SH-SY5Y (cell line): ENCODE measurements around the gene WDR7.

Experiments
- GATA2 ChIP-seq: IDR thresholded peaks from 2 replicates; pipeline ENCODE4 v1.6.1; 2011; ENCODE audit warnings: mild to moderate bottlenecking, low read depth, low read length
- GATA3 ChIP-seq: IDR thresholded peaks from 2 replicates; pipeline ENCODE4 v1.6.1; 2011; ENCODE audit warnings: low read depth, mild to moderate bottlenecking, low read length, moderate library complexity

DNA sequence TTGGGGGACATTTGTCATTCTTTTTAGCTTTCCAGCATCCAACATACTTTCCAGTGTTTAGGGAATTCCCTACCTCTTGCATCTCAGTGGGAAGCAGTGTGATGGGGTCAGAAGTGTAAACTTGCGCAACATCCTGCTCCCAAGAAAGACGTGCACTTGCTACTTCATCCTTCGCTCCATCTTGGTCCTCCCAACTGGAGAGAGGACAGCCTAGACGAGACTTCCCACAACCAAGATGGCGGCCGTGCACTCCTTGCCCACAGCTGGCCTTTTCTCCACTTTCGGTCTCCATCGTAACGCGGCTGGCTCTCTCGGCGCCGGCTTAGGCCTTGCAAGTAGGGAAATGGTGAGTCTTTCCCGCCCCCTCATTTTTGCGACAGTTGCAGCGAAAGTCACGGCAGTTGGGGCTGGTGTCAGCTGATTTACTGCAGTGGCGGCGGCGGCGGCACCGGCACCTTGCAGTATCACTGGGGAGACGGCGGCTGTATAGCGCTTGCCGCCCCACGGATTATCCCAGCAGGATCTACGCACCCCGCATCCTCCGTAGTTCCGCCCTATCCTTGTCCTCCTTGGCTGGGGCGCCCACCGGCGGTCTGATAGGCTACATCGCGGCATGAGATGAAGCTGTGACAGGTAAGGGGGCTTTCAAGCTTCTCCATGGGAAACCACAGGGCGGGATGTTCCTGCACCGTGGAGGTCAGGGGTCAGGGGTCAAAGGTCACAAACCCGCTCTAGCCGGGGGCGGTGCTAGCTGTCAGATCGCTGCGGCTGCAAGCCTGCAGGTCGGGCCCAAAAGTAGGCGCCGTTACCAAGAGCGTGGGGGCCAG, at the start of gene WDR7:
- no peak for TF ChIP-seq GATA3
- TF ChIP-seq GATA2: peak; percentile 35; the same call in 1 of the 2 replicates
